Tibial nerve (tissue), 4 donors: ENCODE data around the gene MSI1. TPM values are rescaled to one million over a fixed set of nuclear protein-coding genes. Genes with fewer than 3 reads are reported as not detected.

ENCODE experiments used
- DNase-seq, 2 donors: peaks; one replicate each; pipeline ENCODE4 v3.0.0-alpha.2; 2019; ENCODE audit warnings: low spot score in 2 of 2
- H3K27ac ChIP-seq, 4 donors: fragments of 200-600 bp; sonication (generic) in 3 of 4; one replicate each; pipeline ENCODE4 v1.5.1; 2017 to 2019; ENCODE audit warnings: mild to moderate bottlenecking in 1 of 4
- H3K27me3 ChIP-seq, 2 donors: fragments of 200-600 bp; sonication (generic) in 1 of 2; one replicate each; pipeline versions ENCODE4 v1.5.1 to v1.6.0; 2017 to 2019
- H3K36me3 ChIP-seq, 3 donors: fragments of 200-600 bp; sonication (generic); one replicate each; pipeline ENCODE4 v1.5.1; 2018 to 2019
- H3K4me1 ChIP-seq, 4 donors: fragments of 200-600 bp; sonication (generic) in 3 of 4; one replicate each; pipeline ENCODE4 v1.5.1; 2017 to 2019
- H3K4me3 ChIP-seq, 4 donors: fragments of 200-600 bp; sonication (generic) in 3 of 4; one replicate each; pipeline ENCODE4 v1.5.1; 2017 to 2019; ENCODE audit warnings: mild to moderate bottlenecking in 1 of 4, moderate library complexity in 1 of 4
- H3K9me3 ChIP-seq, 4 donors: fragments of 200-600 bp; sonication (generic) in 3 of 4; one replicate each; pipeline ENCODE4 v1.5.1; 2017 to 2019
- EP300 ChIP-seq, 2 donors: sonication (generic); formaldehyde crosslinking; IDR thresholded peaks; one replicate each; pipeline ENCODE4 v1.6.1; 2017; ENCODE audit warnings: antibody characterized with exemption in 2 of 2, mild to moderate bottlenecking in 1 of 2
- POLR2A ChIP-seq, 2 donors: fragments of 450-650 bp; IDR thresholded peaks; one replicate each; pipeline ENCODE4 v1.6.1; 2017; ENCODE audit warnings: antibody characterized with exemption in 2 of 2, mild to moderate bottlenecking in 2 of 2, moderate library complexity in 2 of 2
- WGBS, 2 donors: methylation state at CpG; one replicate each; pipeline ENCODE4 v1.1.5; 2018; 5-methylcytosine and 5-hydroxymethylcytosine counted together
- total RNA-seq, 4 donors: library from RNA; depleted of rRNA; stranded (reverse); fragments of >200 nt; gene quantifications; one replicate each; pipeline ENCODE4 v1.1.0, GENCODE V29; 2016
- TF ChIP-seq, protein P1 (sequence below), 5 experiments: fragments of 200-600 bp in 3 of 5; fragments of 450-650 bp in 2 of 5; sonication (generic) in 3 of 5; IDR thresholded peaks; one replicate each; pipeline ENCODE4 v1.5.1; 2016 to 2019; ENCODE audit warnings: antibody characterized with exemption in 5 of 5, mild to moderate bottlenecking in 3 of 5, moderate library complexity in 2 of 5

MSI1 gene
- total RNA-seq, 4 donors from 2014 or later = 0.22 to 1.2 (median 0.59) TPM; not detected in 1

DNA sequence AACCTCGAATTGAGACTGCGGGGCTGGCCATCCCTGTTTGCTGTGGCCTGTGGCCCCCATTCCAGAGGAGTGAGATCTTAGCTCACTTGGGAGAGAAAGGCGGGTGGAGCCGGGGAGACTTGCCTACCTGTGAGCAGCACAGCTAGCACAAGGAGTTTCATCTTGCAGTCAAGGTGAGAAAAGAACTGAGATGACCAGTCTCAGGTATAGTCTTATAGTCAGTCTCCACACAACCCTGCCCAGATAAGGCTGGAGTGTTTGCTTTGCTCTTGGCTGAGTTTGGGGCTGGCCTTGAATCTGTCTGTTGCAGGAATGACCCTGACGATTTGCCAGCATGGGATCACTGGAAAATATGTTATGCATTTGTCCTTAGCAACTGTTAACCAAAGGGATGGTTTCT is 41.4 kb downstream of the MSI1 start, which contains the start of gene PLA2G1B:
PLA2G1B (minus strand) TSS at position 187 of the 400 bp plus-strand sequence; CDS start at position 161, 26 bp downstream.
- TF ChIP-seq POLR2A (IDR thresholded peaks at IDR 0.05) (no peak), EP300 (IDR thresholded peaks at IDR 0.05) (no peak)
- TF ChIP-seq, protein P1, sequence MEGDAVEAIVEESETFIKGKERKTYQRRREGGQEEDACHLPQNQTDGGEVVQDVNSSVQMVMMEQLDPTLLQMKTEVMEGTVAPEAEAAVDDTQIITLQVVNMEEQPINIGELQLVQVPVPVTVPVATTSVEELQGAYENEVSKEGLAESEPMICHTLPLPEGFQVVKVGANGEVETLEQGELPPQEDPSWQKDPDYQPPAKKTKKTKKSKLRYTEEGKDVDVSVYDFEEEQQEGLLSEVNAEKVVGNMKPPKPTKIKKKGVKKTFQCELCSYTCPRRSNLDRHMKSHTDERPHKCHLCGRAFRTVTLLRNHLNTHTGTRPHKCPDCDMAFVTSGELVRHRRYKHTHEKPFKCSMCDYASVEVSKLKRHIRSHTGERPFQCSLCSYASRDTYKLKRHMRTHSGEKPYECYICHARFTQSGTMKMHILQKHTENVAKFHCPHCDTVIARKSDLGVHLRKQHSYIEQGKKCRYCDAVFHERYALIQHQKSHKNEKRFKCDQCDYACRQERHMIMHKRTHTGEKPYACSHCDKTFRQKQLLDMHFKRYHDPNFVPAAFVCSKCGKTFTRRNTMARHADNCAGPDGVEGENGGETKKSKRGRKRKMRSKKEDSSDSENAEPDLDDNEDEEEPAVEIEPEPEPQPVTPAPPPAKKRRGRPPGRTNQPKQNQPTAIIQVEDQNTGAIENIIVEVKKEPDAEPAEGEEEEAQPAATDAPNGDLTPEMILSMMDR (IDR thresholded peaks at IDR 0.05) = no peak
- H3K4me1 ChIP-seq = peaks cover 0 to 7% (median 4%) of the 10 kb centered on the region in 4 donors
- no peak within 1 kb of the TSS for H3K27ac ChIP-seq
- 73 to 77% methylated on average over 5 of the region's 5 CpGs for WGBS, 2 donors
- DNase-seq = no peak
- H3K9me3 ChIP-seq = no peaks in the 10 kb centered on the region
- H3K36me3 ChIP-seq = no peaks in the 10 kb centered on the region
- no peaks in the 10 kb centered on the region for H3K27me3 ChIP-seq
- H3K4me3 ChIP-seq = no peak within 1 kb of the TSS

DNA sequence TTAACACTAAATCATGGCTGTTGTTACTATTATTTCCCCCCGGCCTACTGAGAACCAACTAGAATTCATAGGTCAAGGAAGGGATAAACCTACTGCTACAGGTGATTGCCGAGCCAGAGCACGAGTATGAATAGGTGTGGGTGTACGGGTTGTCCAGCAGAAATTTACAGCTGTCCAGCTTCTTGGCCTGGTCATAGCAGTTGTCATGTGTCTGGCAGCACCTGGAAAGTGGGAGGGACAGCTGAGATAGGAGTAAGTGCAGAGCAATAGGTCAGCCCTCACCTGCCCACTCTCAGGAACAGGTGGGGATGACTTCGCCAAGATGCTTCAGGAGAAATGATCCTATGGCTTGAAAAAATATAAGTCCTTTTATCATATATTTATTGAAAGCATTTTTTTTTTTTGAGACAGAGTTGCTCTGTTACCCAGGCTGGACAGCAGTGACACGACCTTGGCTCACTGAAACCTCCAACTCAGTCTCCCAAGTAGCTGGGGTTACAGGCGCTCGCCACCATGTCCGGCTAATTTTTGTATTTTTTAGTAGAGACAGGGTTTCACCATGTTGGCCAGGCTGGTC is 44.0 kb downstream of the MSI1 start:
- no peaks in the 10 kb centered on the region for H3K27me3 ChIP-seq
- H3K9me3 ChIP-seq = no peaks in the 10 kb centered on the region
- TF ChIP-seq POLR2A (IDR thresholded peaks at IDR 0.05) = no peak
- TF ChIP-seq, protein P1 (IDR thresholded peaks at IDR 0.05) = no peak
- TF ChIP-seq EP300 (IDR thresholded peaks at IDR 0.05) = no peak
- no peaks in the 10 kb centered on the region for H3K36me3 ChIP-seq
- 61 to 62% methylated on average over 9 of the region's 9 CpGs for WGBS, 2 donors
- peaks cover 0 to 7% (median 4%) of the 10 kb centered on the region in 4 donors for H3K4me1 ChIP-seq
- DNase-seq = no peak
- no peak overlapping the region for H3K4me3 ChIP-seq
- H3K27ac ChIP-seq = no peak overlapping the region

DNA sequence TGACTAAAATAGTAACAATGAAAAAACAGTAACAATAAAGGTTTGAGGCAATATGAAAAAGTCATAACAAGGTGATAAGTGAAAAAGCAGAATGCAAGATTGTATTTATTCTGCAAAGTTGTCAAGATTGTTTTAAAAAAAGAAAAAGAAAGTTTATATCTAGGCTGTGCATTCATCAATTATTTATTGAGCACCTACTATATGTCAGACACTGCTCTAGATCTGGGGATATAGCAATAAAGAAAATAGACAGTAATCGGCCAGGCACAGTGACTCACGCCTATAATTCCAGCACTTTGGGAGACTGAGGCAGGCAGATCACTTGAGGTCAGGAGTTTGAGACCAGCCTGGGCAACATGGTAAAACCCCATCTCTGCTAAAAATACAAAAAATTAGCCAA is 45.2 kb downstream of the MSI1 start:
- Histone ChIP-seq H3K4me3 (no peak overlapping the region), H3K9me3 (no peaks in the 10 kb centered on the region), H3K36me3 (no peaks in the 10 kb centered on the region), H3K27me3 (no peaks in the 10 kb centered on the region), H3K4me1 (peaks cover 0 to 7% (median 4%) of the 10 kb centered on the region in 4 donors), H3K27ac (no peak overlapping the region)
- WGBS, 2 donors = 82 to 83% methylated on average over 2 of the region's 2 CpGs
- no peak for DNase-seq
- TF ChIP-seq, protein P1 (IDR thresholded peaks at IDR 0.05) = no peak
- TF ChIP-seq EP300 (IDR thresholded peaks at IDR 0.05) = no peak
- no peak for TF ChIP-seq POLR2A (IDR thresholded peaks at IDR 0.05)

DNA sequence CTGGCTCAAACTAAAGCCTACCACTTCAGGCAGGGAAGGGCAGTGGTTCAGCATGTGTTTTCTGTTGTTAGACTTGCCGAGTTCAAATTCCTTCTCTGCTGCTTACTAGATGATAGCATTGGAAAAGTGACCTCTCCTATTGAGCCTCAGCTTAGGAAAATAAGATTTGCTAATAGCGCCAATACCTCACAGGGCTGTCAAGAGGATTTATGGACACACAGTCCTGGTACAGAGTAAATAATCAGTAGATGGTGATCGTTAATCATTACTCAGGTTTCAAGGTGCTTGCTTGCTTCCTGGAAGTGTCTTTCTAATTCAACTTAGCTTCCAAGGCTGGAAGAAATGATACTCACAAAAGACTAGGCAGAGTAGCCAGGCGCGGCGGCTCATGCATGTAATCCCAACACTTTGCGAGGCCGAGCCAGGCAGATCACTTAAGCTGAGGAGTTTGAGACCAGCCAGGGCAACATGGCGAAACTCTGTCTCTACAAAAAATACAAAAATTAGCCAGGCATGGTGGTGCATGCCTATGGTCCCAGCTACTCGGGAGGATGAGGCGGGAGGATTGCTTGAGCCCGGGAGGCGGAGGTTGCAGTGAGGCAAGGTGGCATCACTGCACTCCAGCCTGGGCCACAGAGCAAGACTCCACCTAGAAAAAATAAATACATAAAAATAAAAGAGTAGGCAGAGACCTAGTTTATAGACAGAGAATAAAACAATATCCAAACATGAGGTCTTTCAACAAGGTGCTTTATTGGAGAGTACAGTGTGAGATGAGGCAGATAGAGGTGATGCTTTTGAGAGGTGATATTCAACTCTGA is 47.4 kb downstream of the MSI1 start:
- Histone ChIP-seq H3K4me1 (peaks cover 0 to 21% (median 9%) of the 10 kb centered on the region in 4 donors), H3K27me3 (no peaks in the 10 kb centered on the region), H3K4me3 (no peak overlapping the region), H3K36me3 (no peaks in the 10 kb centered on the region), H3K27ac (no peak overlapping the region), H3K9me3 (no peaks in the 10 kb centered on the region)
- 75 to 78% methylated on average over 13 of the region's 13 CpGs for WGBS, 2 donors
- no peak for DNase-seq
- TF ChIP-seq EP300 (IDR thresholded peaks at IDR 0.05) (no peak), POLR2A (IDR thresholded peaks at IDR 0.05) (no peak)
- TF ChIP-seq, protein P1 (IDR thresholded peaks at IDR 0.05) = no peak
